CD14-positive monocyte (primary cell): ENCODE data around the gene COL4A1. TPM values are rescaled to one million over a fixed set of nuclear protein-coding genes. Genes with fewer than 3 reads are reported as not detected.

Experiments used
- DNase-seq, 3 donors: peaks; one replicate each; pipeline ENCODE4 v3.0.0-alpha.2; 2011 to 2022
- H2AFZ ChIP-seq: 2 replicates; pipeline ENCODE4 v1.6.0; 2012; ENCODE audit warnings: mild to moderate bottlenecking, low read depth, low read length, inconsistent platforms; ENCODE audit not compliant: insufficient read depth, poor library complexity, severe bottlenecking
- H3K27ac ChIP-seq, 2 donors: 1 replicate in 1 of 2; 2 replicates in 1 of 2; pipeline ENCODE4 v1.5.1; 2012 to 2013; ENCODE audit warnings: low read length in 2 of 2, control low read depth in 1 of 2, inconsistent platforms in 1 of 2, low read depth in 1 of 2, mild to moderate bottlenecking in 1 of 2
- H3K27me3 ChIP-seq, 2 donors: one replicate each; pipeline versions ENCODE4 v1.6.0 to v1.6.1; 2011 to 2013; ENCODE audit warnings: low read length in 2 of 2; ENCODE audit not compliant: control insufficient read depth in 2 of 2, insufficient read depth in 2 of 2
- H3K36me3 ChIP-seq, 2 donors: replicated peaks in 1 of 2; 1 replicate in 1 of 2; 2 replicates in 1 of 2; pipeline versions ENCODE4 v1.5.1 to v1.6.1; 2012 to 2013; ENCODE audit warnings: low read length in 2 of 2, control low read depth in 1 of 2, inconsistent platforms in 1 of 2, mild to moderate bottlenecking in 1 of 2; ENCODE audit not compliant: insufficient read depth in 2 of 2, control insufficient read depth in 1 of 2
- H3K4me1 ChIP-seq, 2 donors: 1 replicate in 1 of 2; 2 replicates in 1 of 2; pipeline versions ENCODE4 v1.5.1 to v1.6.1; 2012 to 2013; ENCODE audit warnings: low read length in 2 of 2, control low read depth in 1 of 2, inconsistent platforms in 1 of 2, mild to moderate bottlenecking in 1 of 2, moderate library complexity in 1 of 2; ENCODE audit not compliant: insufficient read depth in 2 of 2, control insufficient read depth in 1 of 2
- H3K4me2 ChIP-seq: replicated peaks from 2 replicates; pipeline ENCODE3; 2012; ENCODE audit warnings: low read length, moderate library complexity, mild to moderate bottlenecking; ENCODE audit not compliant: poor library complexity, severe bottlenecking; ENCODE audit errors: extremely low read depth
- H3K4me3 ChIP-seq, 3 experiments: fragments of 200-600 bp in 1 of 3; sonication (generic) in 1 of 3; replicated peaks in 1 of 3; 1 replicate in 2 of 3; 2 replicates in 1 of 3; pipeline ENCODE4 v1.5.1; 2011 to 2013; ENCODE audit warnings: low read length in 3 of 3, mild to moderate bottlenecking in 3 of 3, control low read depth in 2 of 3, low read depth in 2 of 3, inconsistent platforms in 1 of 3, moderate library complexity in 1 of 3
- H3K79me2 ChIP-seq: 2 replicates; pipeline ENCODE4 v1.6.0; 2012; ENCODE audit warnings: mild to moderate bottlenecking, control low read depth, inconsistent platforms, low read length, moderate library complexity; ENCODE audit not compliant: insufficient read depth
- H3K9ac ChIP-seq: 2 replicates; pipeline ENCODE4 v1.6.0; 2017; ENCODE audit warnings: low read length, mild to moderate bottlenecking; ENCODE audit not compliant: insufficient read depth, poor library complexity, severe bottlenecking
- H3K9me3 ChIP-seq, 2 donors: replicated peaks in 1 of 2; 1 replicate in 1 of 2; 2 replicates in 1 of 2; pipeline versions ENCODE4 v1.5.1 to v1.6.1; 2012 to 2013; ENCODE audit warnings: low read length in 2 of 2, control low read depth in 1 of 2; ENCODE audit not compliant: control insufficient read depth in 1 of 2, insufficient read depth in 1 of 2
- H4K20me1 ChIP-seq: 2 replicates; pipeline ENCODE4 v1.6.0; 2012; ENCODE audit warnings: mild to moderate bottlenecking, low read length, control low read depth, moderate library complexity; ENCODE audit not compliant: insufficient read depth
- H3K27ac Mint-ChIP-seq, 7 donors: one replicate each; pipeline ENCODE4 v1.8.0; 2020; ENCODE audit warnings: mild to moderate bottlenecking in 7 of 7, mixed read lengths in 7 of 7, moderate library complexity in 6 of 7, inconsistent platforms in 2 of 7
- H3K27me3 Mint-ChIP-seq, 3 donors: one replicate each; pipeline ENCODE4 v1.8.0; 2021 to 2022; ENCODE audit warnings: low read depth in 3 of 3, mild to moderate bottlenecking in 3 of 3, mixed read lengths in 3 of 3, moderate library complexity in 3 of 3, inconsistent platforms in 1 of 3
- H3K36me3 Mint-ChIP-seq, 2 donors: one replicate each; pipeline ENCODE4 v1.8.0; 2020; ENCODE audit warnings: mixed read lengths in 2 of 2, inconsistent platforms in 1 of 2, mild to moderate bottlenecking in 1 of 2
- H3K4me1 Mint-ChIP-seq: one replicate; pipeline ENCODE4 v1.8.0; 2020; ENCODE audit warnings: mild to moderate bottlenecking, mixed read lengths
- H3K4me3 Mint-ChIP-seq, 2 donors: one replicate each; pipeline ENCODE4 v1.8.0; 2020; ENCODE audit warnings: mild to moderate bottlenecking in 2 of 2, mixed read lengths in 2 of 2, moderate library complexity in 1 of 2
- H3K9me3 Mint-ChIP-seq, 7 donors: one replicate each; pipeline ENCODE4 v1.8.0; 2020 to 2022; ENCODE audit warnings: mixed read lengths in 7 of 7, mild to moderate bottlenecking in 6 of 7, moderate library complexity in 6 of 7, inconsistent platforms in 2 of 7
- WGBS: methylation state at CpG from one replicate; pipeline ENCODE4 v1.1.5; 2013; ENCODE audit warnings: missing lambda C conversion rate; ENCODE audit not compliant: insufficient coverage; 5-methylcytosine and 5-hydroxymethylcytosine counted together
- intact Hi-C, 2 donors: fragments of 100-400 bp; cut with micrococcal nuclease; formaldehyde crosslinking; loops; one replicate each; pipeline versions ENCODE4 v1.15.0 to v1.15.1; 2023
- polyA plus RNA-seq, 3 donors: library from polyadenylated mRNA; depleted of rRNA in 1 of 3; unstranded in 2 of 3; stranded (reverse) in 1 of 3; fragments of 300-500 nt in 2 of 3; fragments of >200 nt in 1 of 3; fragmentation: Illumina TruSeq in 2 of 3; gene quantifications; 1 replicate in 2 of 3; 2 replicates in 1 of 3; pipeline ENCODE4 v1.2.3, GENCODE V29; 2012 to 2021
- TF ChIP-seq, protein P1 (sequence below): fragments of 200-600 bp; IDR thresholded peaks from one replicate; pipeline ENCODE4 v1.8.0; 2022; ENCODE audit warnings: antibody characterized with exemption, mild to moderate bottlenecking

Gene COL4A1
- polyA plus RNA-seq, 3 donors: 0.16 to 0.25 TPM; not detected in 1

DNA sequence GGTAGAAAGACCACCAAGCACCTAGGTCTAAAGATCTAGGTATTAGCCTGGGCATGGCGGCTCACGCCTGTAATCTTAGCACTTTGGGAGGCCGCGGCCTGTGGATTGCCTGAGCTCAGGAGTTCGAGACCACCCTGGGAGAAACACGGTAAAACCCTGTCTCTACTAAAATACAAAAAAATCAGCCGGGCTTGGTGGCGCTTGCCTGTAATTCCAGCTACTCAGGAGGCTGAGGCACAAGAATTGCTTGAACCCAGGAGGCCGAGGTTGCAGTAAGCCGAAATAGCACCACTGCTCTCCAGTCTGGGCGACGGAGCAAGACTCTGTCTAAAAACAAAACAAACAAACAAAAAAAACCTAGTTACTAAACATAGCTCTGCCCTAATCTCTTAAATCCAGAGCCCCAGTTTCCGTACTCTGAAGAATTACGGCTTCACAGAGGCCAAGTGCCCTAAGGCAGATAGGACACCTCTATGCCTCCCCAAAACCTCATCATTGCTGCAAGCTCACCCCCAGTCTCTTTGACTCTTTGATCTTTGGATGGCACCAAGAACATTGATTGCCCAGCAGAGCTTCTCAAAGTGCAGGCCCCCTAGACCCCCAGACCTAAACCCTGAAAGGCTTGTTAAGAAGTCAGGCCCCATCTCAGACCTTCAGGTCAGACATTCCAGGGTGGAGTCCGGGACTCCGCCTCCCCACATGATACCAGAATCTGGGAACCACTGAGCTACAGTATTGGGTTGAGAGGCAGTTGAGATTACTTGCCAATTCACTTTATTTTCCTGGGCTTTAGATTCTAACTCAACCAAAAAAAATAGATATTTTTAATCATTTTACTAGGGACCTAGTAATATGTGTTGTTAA, 2.9 kb upstream of the COL4A1 start:
- H3K4me1 ChIP-seq: no peaks in the 10 kb centered on the region
- H3K4me3 ChIP-seq: no peak overlapping the region
- Mint-ChIP-seq H3K4me3 (peak overlapping the region in 1 of 2 donors; percentile 49), H3K9me3 (peaks cover 0 to 6% (median 2%) of the 10 kb centered on the region in 7 donors), H3K27me3 (peaks cover 62 to 88% (median 75%) of the 10 kb centered on the region in 3 donors), H3K36me3 (no peaks in the 10 kb centered on the region), H3K27ac (no peak overlapping the region), H3K4me1 (no peaks in the 10 kb centered on the region)
- H2AFZ ChIP-seq: no peak overlapping the region
- no peak overlapping the region for H3K9ac ChIP-seq
- H3K9me3 ChIP-seq: peaks cover 0 to 3% of the 10 kb centered on the region in 2 donors
- TF ChIP-seq, protein P1, sequence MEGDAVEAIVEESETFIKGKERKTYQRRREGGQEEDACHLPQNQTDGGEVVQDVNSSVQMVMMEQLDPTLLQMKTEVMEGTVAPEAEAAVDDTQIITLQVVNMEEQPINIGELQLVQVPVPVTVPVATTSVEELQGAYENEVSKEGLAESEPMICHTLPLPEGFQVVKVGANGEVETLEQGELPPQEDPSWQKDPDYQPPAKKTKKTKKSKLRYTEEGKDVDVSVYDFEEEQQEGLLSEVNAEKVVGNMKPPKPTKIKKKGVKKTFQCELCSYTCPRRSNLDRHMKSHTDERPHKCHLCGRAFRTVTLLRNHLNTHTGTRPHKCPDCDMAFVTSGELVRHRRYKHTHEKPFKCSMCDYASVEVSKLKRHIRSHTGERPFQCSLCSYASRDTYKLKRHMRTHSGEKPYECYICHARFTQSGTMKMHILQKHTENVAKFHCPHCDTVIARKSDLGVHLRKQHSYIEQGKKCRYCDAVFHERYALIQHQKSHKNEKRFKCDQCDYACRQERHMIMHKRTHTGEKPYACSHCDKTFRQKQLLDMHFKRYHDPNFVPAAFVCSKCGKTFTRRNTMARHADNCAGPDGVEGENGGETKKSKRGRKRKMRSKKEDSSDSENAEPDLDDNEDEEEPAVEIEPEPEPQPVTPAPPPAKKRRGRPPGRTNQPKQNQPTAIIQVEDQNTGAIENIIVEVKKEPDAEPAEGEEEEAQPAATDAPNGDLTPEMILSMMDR: no peak
- peaks cover 44 to 70% of the 10 kb centered on the region in 2 donors for H3K27me3 ChIP-seq
- no peaks in the 10 kb centered on the region for H3K79me2 ChIP-seq
- intact Hi-C loops: no loop called here
- no peak for DNase-seq
- no peaks in the 10 kb centered on the region for H3K36me3 ChIP-seq
- no peaks in the 10 kb centered on the region for H4K20me1 ChIP-seq
- WGBS: 82% methylated on average over 11 of the region's 16 CpGs
- H3K4me2 ChIP-seq: no peak overlapping the region
- H3K27ac ChIP-seq: no peak overlapping the region

DNA sequence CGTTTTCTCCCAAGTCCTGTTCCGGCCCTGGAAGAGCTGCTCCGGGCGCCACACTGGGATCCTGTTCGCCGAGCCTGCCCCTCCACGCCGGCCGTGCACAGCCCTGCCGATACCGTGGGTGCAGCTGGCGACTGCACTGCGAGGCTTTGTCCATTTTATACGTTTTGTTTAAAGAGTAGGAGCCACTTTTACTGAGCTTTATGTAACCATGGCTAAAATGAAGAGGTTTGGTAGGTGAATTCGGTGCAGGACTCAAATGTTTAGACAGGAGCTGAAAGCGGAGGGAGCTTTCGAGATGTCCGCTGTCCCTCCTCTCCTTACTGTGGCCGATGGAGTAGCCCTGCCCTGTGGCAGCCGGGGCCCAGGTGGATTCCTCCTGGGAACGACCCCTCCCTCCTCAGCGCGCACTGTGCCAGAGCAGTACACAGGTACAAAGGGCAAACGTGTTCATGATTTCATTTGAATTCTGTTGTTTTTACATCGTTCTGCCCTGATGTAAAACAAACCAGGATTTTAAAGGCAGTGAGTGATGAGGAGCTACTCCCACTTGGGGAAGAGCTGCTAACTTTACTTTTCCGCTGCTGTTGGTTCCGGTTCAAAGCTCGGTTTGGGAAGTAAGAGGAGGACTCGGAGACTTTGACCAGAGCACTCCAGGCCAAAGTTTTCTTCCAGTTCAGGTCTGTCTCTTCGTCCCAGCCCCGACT, 1.9 kb upstream of the COL4A1 start:
- H3K27me3 ChIP-seq: peaks cover 55 to 81% of the 10 kb centered on the region in 2 donors
- TF ChIP-seq, protein P1: no peak
- no peaks in the 10 kb centered on the region for H4K20me1 ChIP-seq
- H3K9me3 ChIP-seq: peaks cover 0 to 3% of the 10 kb centered on the region in 2 donors
- intact Hi-C loops: no loop called here
- no peak overlapping the region for H2AFZ ChIP-seq
- H3K36me3 ChIP-seq: no peaks in the 10 kb centered on the region
- no peak overlapping the region for H3K4me3 ChIP-seq
- no peak overlapping the region for H3K9ac ChIP-seq
- WGBS: 9% methylated on average over 24 of the region's 31 CpGs
- Mint-ChIP-seq H3K4me3 (peak overlapping the region in 1 of 2 donors; percentile 86), H3K27ac (no peak overlapping the region), H3K36me3 (no peaks in the 10 kb centered on the region), H3K9me3 (peaks cover 0 to 6% (median 2%) of the 10 kb centered on the region in 7 donors), H3K4me1 (no peaks in the 10 kb centered on the region), H3K27me3 (peaks cover 69 to 92% (median 79%) of the 10 kb centered on the region in 3 donors)
- no peak overlapping the region for H3K4me2 ChIP-seq
- no peaks in the 10 kb centered on the region for H3K79me2 ChIP-seq
- H3K27ac ChIP-seq: no peak overlapping the region
- no peaks in the 10 kb centered on the region for H3K4me1 ChIP-seq
- no peak for DNase-seq
